ENCODE measurements around the gene SLC25A6.

SLC25A6 gene

DNA sequence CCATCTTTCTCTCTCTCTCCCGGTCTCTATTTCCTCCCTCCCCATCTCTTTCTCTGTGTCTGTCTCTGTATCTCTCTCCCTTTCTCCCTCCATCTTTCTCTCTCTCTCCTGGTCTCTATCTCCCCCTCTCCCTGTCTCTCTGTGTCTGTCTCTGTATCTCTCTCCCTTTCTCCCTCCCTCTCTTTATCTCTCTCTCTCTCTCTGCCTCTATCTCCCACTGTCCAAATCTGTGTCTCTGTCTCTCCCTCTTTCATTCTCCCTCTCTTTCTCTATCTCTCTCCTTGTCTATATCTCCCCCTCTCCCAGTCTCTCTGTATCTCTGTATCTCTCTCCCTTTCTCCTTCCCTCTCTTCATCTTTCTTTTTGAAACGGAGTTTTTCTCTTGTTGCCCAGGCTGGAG, 31.7 kb downstream of the SLC25A6 start:
- no peak overlapping the region for H3K4me3 ChIP-seq (replicated peaks; ENCODE audit: low read depth, low read length)
- TF ChIP-seq, protein P1, sequence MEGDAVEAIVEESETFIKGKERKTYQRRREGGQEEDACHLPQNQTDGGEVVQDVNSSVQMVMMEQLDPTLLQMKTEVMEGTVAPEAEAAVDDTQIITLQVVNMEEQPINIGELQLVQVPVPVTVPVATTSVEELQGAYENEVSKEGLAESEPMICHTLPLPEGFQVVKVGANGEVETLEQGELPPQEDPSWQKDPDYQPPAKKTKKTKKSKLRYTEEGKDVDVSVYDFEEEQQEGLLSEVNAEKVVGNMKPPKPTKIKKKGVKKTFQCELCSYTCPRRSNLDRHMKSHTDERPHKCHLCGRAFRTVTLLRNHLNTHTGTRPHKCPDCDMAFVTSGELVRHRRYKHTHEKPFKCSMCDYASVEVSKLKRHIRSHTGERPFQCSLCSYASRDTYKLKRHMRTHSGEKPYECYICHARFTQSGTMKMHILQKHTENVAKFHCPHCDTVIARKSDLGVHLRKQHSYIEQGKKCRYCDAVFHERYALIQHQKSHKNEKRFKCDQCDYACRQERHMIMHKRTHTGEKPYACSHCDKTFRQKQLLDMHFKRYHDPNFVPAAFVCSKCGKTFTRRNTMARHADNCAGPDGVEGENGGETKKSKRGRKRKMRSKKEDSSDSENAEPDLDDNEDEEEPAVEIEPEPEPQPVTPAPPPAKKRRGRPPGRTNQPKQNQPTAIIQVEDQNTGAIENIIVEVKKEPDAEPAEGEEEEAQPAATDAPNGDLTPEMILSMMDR (IDR thresholded peaks at IDR 0.05; ENCODE audit: low read depth, low read length, missing control alignments) = no peak
- no peak for DNase-seq (ENCODE audit: extremely low read depth, low read depth)

DNA sequence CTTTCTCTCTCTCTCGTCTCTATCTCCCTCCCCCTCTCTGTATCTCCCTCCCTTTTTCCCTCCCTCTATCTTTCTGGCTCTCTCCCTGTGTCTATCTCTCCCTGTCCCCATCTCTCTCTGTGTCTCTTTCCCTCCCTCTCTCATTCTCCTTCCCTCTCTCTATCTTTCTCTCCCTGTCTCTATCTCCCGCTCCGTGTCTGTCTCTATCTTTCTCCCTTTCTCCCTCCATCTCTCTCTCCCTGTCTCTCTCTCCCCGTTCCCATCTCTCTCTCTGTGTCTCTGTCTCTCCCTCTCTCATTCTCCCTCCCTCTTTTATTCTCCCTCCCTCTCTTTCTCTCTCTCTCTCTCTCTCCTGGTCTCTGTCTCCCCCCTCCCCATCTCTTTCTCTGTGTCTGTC, 32.4 kb downstream of the SLC25A6 start:
- DNase-seq (ENCODE audit: extremely low read depth, low read depth) = no peak
- TF ChIP-seq, protein P1 (IDR thresholded peaks at IDR 0.05; ENCODE audit: low read depth, low read length, missing control alignments) = no peak
- H3K4me3 ChIP-seq (replicated peaks; ENCODE audit: low read depth, low read length) = no peak overlapping the region

DNA sequence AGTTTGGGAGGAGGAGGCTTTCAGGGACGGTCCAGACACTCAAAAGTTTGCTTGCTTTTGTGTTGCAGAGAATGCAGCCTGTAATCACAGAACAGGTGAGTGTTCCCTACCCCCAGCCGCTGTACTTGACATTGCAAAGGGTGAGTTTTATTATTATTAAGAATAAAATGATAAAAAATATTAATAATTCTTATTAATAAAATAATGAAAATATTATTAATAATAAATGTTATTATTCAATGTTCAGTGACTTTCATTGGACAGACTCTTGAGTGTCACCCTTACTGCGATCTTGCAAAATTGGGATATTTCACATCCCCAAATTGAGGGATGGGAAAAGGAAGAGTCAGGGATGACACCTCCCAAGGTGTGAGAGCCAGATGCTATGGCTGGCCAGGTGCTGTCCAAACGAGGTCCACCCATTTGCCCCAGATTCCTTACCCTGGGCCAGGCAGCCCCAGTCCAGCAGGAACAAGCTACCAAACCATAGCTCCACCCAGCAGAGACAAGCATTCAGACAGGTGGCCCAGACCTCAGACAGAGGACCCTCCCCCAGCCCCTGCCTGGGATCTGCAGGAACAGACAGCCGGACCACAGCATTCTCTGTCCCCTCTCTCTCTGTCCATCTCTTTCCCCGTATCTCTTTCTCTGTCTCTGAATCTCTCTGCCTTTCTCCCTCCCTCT, 33.0 kb downstream of the SLC25A6 start:
- TF ChIP-seq, protein P1 (IDR thresholded peaks at IDR 0.05; ENCODE audit: low read depth, low read length, missing control alignments) = no peak
- DNase-seq (ENCODE audit: extremely low read depth, low read depth) = no peak
- H3K4me3 ChIP-seq (replicated peaks; ENCODE audit: low read depth, low read length) = no peak overlapping the region

DNA sequence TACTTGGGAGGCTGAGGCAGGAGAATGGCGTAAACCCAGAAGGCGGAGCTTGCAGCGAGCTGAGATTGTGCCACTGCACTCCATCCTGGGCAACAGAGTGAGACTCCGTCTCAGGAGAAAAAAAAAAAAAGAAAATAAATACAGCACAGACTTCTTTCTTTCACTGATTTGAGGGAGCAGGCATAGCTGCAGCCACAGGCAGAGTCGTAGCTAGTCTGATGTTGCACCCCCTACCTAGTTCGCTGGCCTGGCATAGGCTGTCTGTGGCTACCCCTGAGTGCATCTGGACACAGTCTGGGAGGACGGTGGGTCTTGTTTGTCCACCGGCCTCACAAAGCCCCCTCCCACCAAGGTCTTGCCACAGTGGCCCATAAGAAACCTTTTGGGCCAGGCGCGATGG, 33.9 kb downstream of the SLC25A6 start:
- DNase-seq (ENCODE audit: extremely low read depth, low read depth) = no peak
- TF ChIP-seq, protein P1 (IDR thresholded peaks at IDR 0.05; ENCODE audit: low read depth, low read length, missing control alignments) = no peak
- H3K4me3 ChIP-seq (replicated peaks; ENCODE audit: low read depth, low read length) = no peak overlapping the region

DNA sequence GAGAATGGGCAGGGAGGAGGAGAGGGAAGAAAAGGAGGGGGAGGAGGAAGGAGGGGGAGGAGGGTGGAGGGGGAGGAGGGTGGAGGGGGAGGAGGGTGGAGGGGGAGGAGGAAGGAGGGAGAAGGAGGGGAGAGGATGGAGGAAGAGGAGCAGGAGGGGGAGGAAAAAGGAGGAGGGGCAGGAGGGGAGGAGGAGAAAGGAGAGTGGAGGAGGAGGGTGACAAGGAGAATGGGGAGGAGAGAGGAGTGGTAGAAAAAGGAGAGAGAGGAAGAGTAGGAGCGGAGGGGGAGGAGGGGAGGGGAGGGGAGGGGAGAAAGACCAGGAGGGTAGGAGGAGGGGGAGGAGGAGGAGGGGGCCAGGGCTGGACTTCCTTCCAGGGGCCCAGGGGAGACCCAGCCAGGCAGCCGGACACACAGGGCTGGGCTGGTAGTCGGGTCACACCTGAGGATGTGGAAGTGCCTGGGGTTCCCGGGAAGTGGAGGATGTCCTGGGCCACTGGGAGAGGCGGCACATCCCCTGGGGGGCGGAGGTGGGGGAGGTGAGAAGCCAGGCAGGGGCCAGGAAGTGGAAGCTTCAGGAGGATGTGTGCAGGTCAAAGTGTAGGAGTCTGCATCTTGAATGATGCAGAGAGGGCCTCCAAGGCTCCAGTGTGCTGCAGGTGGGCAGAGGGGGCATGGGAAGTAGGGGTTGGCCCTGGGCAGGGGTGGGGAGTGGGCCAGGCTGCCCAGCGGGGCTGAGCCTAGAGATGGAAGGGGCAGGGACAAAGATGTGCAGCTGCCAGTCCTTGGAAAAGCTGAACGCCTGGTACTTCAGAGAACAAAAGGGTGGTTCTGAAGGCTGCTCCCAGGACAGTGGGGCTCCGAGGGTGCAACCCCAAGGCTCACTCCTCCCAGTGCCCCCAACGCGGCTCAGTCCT, 36.5 kb downstream of the SLC25A6 start:
- no peak overlapping the region for H3K4me3 ChIP-seq (replicated peaks; ENCODE audit: low read depth, low read length)

More for the DNA sequence above, 36.5 kb downstream of the SLC25A6 start:
- TF ChIP-seq, protein P1 (IDR thresholded peaks at IDR 0.05; ENCODE audit: low read depth, low read length, missing control alignments) = no peak
- DNase-seq (ENCODE audit: extremely low read depth, low read depth) = no peak

Measured in HFF-Myc (cell line).